VCaP (cell line): ENCODE results near the gene LIN9.
"Not testable (repeated sequence)": the region's sequence is repeated elsewhere in the genome, so short reads cannot be mapped to it uniquely, and the experiment has no call there.

Source experiments
- H3K27ac ChIP-seq: fragments of 450-650 bp; 2 replicates; pipeline ENCODE4 v1.5.1; 2017
- CTCF ChIP-seq: fragments of 450-650 bp; conservative IDR thresholded peaks from 2 replicates; pipeline ENCODE4 v1.5.1; 2017; ENCODE audit warnings: mild to moderate bottlenecking, moderate library complexity

The LIN9 gene

GRCh38 chr1:226268421-226269124 lies 40.4 kb downstream of the LIN9 start:
- TF ChIP-seq CTCF: no peak
- no peak overlapping the region; the same call in 1 of the 2 replicates for H3K27ac ChIP-seq

- no peak overlapping the region for H3K27ac ChIP-seq
- TF ChIP-seq CTCF: no peak
Observed at GRCh38 chr1:226261818-226262217, 47.1 kb downstream of the LIN9 start.

- no peak for TF ChIP-seq CTCF
- no peak overlapping the region for H3K27ac ChIP-seq
Observed at GRCh38 chr1:226255380-226255779, 53.6 kb downstream of the LIN9 start.

GRCh38 chr1:226253933-226254332 lies 55.0 kb downstream of the LIN9 start:
- no peak for TF ChIP-seq CTCF
- H3K27ac ChIP-seq: no peak overlapping the region

- H3K27ac ChIP-seq: not testable (repeated sequence)
Observed at GRCh38 chr1:226252841-226253240, 56.1 kb downstream of the LIN9 start.

GRCh38 chr1:226250511-226250910 lies 58.5 kb downstream of the LIN9 start:
- no peak for TF ChIP-seq CTCF
- H3K27ac ChIP-seq: no peak overlapping the region

- H3K27ac ChIP-seq: no peak overlapping the region
- no peak for TF ChIP-seq CTCF
Observed at GRCh38 chr1:226248796-226249195, 60.2 kb downstream of the LIN9 start.

- TF ChIP-seq CTCF: no peak
- no peak overlapping the region for H3K27ac ChIP-seq
Observed at GRCh38 chr1:226248091-226248490, 60.9 kb downstream of the LIN9 start.
